MCF 10A (cell line): ENCODE data around the gene RPS6KA4. TPM values are rescaled to one million over a fixed set of nuclear protein-coding genes. Genes with fewer than 3 reads are reported as not detected.

Source experiments
- BruUV-seq: library from RNA; stranded (reverse); fragments of 400-500 nt; replicated peaks from 2 replicates; lab custom pipeline; 2021; lab: Mats Ljungman, UMichigan
- CTCF ChIA-PET: fragments of 300-600 bp; sonication (Branson Sonifier 250); formaldehyde crosslinking; extraction: SDS; loops from one replicate; lab custom pipeline; 2021; ENCODE audit warnings: antibody characterized with exemption, inconsistent platforms; lab: Yijun Ruan, JAX
- POLR2A ChIA-PET: fragments of 300-600, 350-650 bp; sonication (Branson Sonifier 250); formaldehyde crosslinking; extraction: SDS; loops from one replicate; lab custom pipeline; 2020; ENCODE audit warnings: antibody characterized with exemption, inconsistent platforms; lab: Yijun Ruan, JAX
- DNase-seq: peaks from one replicate; pipeline ENCODE4 v3.0.0-alpha.2; 2018; ENCODE audit not compliant: unreplicated experiment
- H3K27ac Mint-ChIP-seq: one replicate; pipeline ENCODE4 v1.8.0; 2022; ENCODE audit warnings: mild to moderate bottlenecking, low read depth, mixed read lengths; ENCODE audit not compliant: unreplicated experiment
- H3K27me3 Mint-ChIP-seq: one replicate; pipeline ENCODE4 v1.8.0; 2022; ENCODE audit warnings: mixed read lengths; ENCODE audit not compliant: insufficient read depth, unreplicated experiment
- H3K36me3 Mint-ChIP-seq: one replicate; pipeline ENCODE4 v1.8.0; 2022; ENCODE audit warnings: mild to moderate bottlenecking, moderate library complexity, mixed read lengths; ENCODE audit not compliant: insufficient read depth, unreplicated experiment
- H3K4me1 Mint-ChIP-seq: one replicate; pipeline ENCODE4 v1.8.0; 2022; ENCODE audit warnings: mixed read lengths; ENCODE audit not compliant: insufficient read depth, unreplicated experiment
- H3K4me3 Mint-ChIP-seq: one replicate; pipeline ENCODE4 v1.8.0; 2022; ENCODE audit warnings: mild to moderate bottlenecking, moderate library complexity, mixed read lengths; ENCODE audit not compliant: unreplicated experiment
- H3K9me3 Mint-ChIP-seq: one replicate; pipeline ENCODE4 v1.8.0; 2022; ENCODE audit warnings: mixed read lengths; ENCODE audit not compliant: unreplicated experiment
- CTCF ChIP-seq: fragments of 200-600 bp; IDR thresholded peaks from one replicate; pipeline ENCODE4 v1.8.0; 2022; ENCODE audit warnings: antibody characterized with exemption, mild to moderate bottlenecking; ENCODE audit not compliant: unreplicated experiment
- intact Hi-C: fragments of 100-400 bp; cut with micrococcal nuclease; formaldehyde crosslinking; loops from 2 replicates; pipeline ENCODE4 v1.14.1; 2022
- total RNA-seq: library from RNA; stranded (reverse); gene quantifications from 2 replicates; pipeline ENCODE4 v1.2.3, GENCODE V29; 2022

The RPS6KA4 gene
- total RNA-seq, 1 experiment from 2014 or later = 42.5 TPM

DNA sequence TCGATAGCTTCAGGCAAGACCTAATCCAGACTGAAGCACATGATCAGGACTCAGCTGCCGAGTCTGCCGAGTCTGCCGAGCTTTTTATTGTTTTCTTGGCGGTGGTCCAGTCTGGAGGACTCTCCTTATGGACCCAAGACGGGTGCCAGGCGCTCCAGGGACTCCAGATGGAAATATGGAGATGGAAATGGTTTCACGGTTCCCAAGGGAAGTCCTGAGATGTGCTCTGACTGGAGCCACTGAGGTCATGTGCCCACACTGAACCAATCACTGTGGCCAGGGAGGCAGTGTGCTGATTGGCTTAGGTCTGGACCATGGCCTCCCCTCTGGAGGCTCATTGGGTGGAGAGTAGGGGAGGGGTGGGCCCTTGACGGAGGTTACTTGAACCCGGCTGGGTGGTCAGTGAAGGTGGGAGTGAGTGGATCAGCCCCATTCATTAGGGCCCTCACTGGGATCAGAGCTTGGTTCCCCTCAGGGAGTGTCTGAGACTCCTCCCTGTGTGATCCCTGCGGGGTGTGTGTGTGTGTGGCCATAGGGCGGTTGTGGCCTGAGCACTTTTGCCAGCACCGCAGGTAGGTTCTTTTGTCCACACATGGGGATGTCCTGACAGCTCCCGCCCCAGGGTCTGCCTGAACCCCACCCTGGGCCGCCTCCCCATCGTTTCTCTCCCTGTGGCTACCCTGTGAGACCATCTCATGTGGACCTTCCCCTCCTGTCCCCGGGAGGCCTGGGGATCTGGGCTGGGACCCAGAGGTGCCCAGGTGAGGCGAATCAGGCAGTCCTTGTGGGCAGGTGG is 14.0 kb downstream of the RPS6KA4 start:
- ChIA-PET POLR2A (interaction anchor here (0.7 kb wide), 1 partner anchor 17 kb away, joined by 3 read pairs; no protein-coding TSS in a partner anchor), CTCF (interaction anchor here (0.6 to 0.7 kb wide), 3 partner anchors 48 to 224 kb away, joined by 3 to 5 read pairs (median 3); no protein-coding TSS in a partner anchor)
- Mint-ChIP-seq H3K36me3 (peaks cover 21% of the 10 kb centered on the region), H3K27me3 (no peaks in the 10 kb centered on the region), H3K9me3 (no peaks in the 10 kb centered on the region), H3K27ac (no peak overlapping the region), H3K4me3 (no peak overlapping the region), H3K4me1 (no peaks in the 10 kb centered on the region)
- no peak for TF ChIP-seq CTCF
- DNase-seq = no peak
- BruUV-seq = no TSS peak
- intact Hi-C loops = no loop called here

DNA sequence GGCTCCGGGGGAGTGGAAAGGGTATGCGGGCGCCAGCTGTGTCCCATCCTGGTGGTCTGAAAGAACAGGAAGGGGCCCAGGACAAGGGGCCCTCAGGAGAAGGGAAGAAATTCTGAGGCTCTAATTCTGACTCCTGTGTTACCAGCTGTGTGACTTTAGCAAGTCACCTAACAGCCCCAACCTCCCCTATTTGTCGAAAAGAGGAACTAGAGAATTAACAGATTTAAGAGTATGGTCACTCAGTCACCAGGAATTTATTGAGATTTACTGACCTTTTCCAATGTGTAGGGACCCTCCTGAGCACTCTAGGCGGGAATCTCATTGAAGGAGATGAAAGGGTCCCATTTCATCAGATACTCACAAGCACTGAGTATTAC is 14.6 kb downstream of the RPS6KA4 start:
- H3K27ac Mint-ChIP-seq = no peak overlapping the region
- intact Hi-C loops = no loop called here
- ChIA-PET POLR2A (no interaction called here), CTCF (interaction anchor here (0.6 kb wide), 1 partner anchor 48 kb away, joined by 3 read pairs; no protein-coding TSS in a partner anchor)
- TF ChIP-seq CTCF = no peak
- peaks cover 21% of the 10 kb centered on the region for H3K36me3 Mint-ChIP-seq
- no TSS peak for BruUV-seq
- H3K4me3 Mint-ChIP-seq = no peak overlapping the region
- no peak for DNase-seq
- no peaks in the 10 kb centered on the region for H3K4me1 Mint-ChIP-seq
- H3K27me3 Mint-ChIP-seq = no peaks in the 10 kb centered on the region
- H3K9me3 Mint-ChIP-seq = no peaks in the 10 kb centered on the region

DNA sequence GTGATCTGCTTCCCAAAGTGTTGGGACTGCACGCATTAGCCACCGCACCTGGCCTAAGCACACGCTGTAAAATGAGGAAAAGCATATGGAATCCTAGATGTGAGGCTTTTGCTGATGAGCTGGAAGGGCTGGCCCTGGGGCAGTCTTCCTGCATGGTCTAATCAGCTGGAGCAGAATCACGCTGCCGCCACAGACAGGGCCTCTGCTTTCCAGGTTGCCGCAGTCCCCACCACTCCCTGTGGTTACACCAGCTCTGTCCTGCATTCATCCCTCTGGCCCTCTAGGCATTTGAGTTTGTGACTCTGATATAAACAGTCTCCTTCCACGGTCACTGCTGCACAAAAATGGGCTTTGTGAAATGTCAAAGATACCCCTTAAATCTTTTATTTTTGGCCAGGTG is 17.1 kb downstream of the RPS6KA4 start:
- H3K9me3 Mint-ChIP-seq = no peaks in the 10 kb centered on the region
- no peak for DNase-seq
- no TSS peak for BruUV-seq
- no peaks in the 10 kb centered on the region for H3K4me1 Mint-ChIP-seq
- CTCF ChIA-PET = interaction anchor here (1.4 kb wide), 1 partner anchor 21 kb away, joined by 4 read pairs; no protein-coding TSS in a partner anchor
- no peak overlapping the region for H3K4me3 Mint-ChIP-seq
- no peaks in the 10 kb centered on the region for H3K27me3 Mint-ChIP-seq
- intact Hi-C loops = no loop called here
- no peak for TF ChIP-seq CTCF
- no peak overlapping the region for H3K27ac Mint-ChIP-seq
- H3K36me3 Mint-ChIP-seq = peaks cover 7% of the 10 kb centered on the region
- POLR2A ChIA-PET = interaction anchor here (0.6 to 1.1 kb wide), 2 partner anchors 9 to 1913 kb away, joined by 3 to 4 read pairs; partner anchors contain the start of gene YIF1A

DNA sequence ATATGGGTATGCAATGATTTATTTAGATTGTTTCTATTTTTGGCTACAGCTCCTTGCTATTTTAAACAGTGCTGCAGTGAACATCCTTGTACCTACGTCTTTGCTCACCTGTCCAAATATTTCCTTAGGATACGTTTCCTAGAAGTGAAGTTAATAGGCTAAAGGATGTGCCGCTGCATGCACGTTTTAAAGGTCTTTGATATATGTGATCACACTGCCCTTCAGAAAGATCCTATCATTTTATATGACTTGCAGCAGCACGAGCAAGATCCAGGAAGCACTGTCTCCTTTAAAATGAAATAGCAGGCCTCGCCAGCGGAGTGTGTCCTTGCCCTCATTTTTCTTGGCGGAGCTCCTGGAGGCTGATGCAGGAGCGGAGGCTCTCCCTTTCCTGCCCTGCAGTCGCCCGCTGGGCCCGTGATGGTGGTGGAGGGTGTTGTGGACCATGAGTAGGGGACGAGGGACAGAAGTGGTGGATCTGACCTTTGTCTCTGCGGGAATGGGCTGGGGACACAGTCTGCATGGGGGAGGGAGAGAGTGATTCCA is 19.4 kb downstream of the RPS6KA4 start:
- BruUV-seq = no TSS peak
- H3K4me1 Mint-ChIP-seq = no peaks in the 10 kb centered on the region
- TF ChIP-seq CTCF = no peak
- peaks cover 13% of the 10 kb centered on the region for H3K27me3 Mint-ChIP-seq
- DNase-seq = no peak
- intact Hi-C loops = no loop called here
- no peaks in the 10 kb centered on the region for H3K36me3 Mint-ChIP-seq
- no peak overlapping the region for H3K4me3 Mint-ChIP-seq
- POLR2A ChIA-PET = interaction anchor here (0.9 kb wide), 1 partner anchor 399 kb away, joined by 3 read pairs; no protein-coding TSS in a partner anchor
- no peaks in the 10 kb centered on the region for H3K9me3 Mint-ChIP-seq
- CTCF ChIA-PET = interaction anchor here (0.6 to 0.7 kb wide), 2 partner anchors 9 to 35 kb away, joined by 4 read pairs; no protein-coding TSS in a partner anchor
- no peak overlapping the region for H3K27ac Mint-ChIP-seq
